ENCODE data around the gene GSK3B.
A peak's percentile ranks its signal among the peaks of the same experiment; 100 is the strongest.

The GSK3B gene

DNA sequence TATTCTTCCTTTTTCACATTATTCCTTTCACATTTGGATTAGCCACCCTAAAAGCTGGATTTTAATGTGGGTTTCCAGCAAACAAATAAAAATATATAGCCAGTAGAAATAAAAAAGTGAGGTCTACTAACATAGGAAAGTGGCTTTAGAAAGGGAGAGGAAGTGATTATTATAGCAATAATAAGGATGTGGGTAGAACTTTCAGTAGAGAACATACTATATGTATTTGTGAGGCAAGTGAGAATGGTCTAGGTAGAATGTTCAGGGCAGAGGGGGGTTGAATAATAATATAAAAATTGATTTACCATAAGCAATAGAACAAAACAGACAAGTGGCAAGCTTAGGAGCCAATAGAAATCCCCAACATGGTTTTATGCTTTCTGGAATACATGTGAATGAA is 223.7 kb downstream of the GSK3B start:
- DNase-seq = no peak

DNA sequence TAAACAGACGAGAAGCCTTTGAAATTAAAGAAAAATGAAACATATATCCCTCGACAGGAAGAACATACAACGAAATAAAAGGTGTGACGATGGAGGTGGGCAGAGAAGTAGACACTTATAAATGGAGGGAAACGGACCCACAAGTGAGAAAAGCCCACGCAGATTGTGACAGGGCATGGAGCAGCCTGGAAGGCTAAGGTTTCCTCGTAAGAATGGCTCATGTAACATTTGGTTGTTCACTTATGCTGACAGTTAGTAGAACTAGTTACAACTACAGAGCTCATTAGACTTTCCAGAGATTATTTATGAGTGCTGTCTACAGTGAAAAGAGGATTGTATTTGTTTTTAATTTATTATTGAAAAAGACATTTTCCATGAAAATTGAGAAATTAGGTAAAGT is 229.8 kb downstream of the GSK3B start:
- no peak for DNase-seq

- DNase-seq = no peak
Measured at GRCh38 chr3:119862616-119863015, 231.6 kb downstream of the GSK3B start.

- no peak for DNase-seq
Measured at GRCh38 chr3:119861681-119862080, 232.6 kb downstream of the GSK3B start.

- no peak for DNase-seq
Measured at GRCh38 chr3:119859728-119860127, 234.5 kb downstream of the GSK3B start.

- no peak for DNase-seq
Measured at GRCh38 chr3:119858957-119859356, 235.3 kb downstream of the GSK3B start.

GRCh38 chr3:119856695-119857094 is 237.6 kb downstream of the GSK3B start:
- DNase-seq = no peak

GRCh38 chr3:119849126-119849525 is 245.1 kb downstream of the GSK3B start:
- DNase-seq = no peak

DNA sequence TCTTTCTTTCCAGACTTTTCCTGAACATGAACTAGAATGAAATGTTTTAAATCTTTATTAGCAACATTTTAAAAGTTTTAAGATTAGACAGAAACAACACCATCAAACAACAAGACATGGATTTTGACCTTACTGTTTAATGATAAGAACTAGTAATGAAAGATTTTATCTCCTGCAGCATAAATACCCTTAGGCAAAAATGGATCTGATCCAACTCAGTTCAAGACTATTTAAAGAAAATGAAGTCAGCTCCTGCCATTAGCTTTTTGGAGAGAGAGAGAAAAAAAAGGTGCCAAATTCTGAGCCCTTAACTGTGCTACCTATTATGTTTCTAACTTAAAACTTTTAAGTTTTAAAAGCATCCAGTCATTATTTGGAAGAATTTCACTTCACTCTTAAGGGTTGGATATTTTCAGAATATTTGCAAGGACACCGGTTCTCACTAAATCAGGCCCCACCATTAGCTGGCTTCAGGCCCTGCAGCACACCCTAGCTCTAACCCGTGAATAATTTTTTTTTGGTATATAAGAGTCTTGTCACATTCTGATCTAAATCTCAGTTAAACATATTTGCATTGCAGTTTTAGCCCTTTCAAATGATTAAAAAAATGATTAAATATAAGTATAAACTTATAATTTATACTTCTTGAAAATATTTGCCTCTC is 252.3 kb downstream of the GSK3B start:
- DNase-seq = no peak

DNA sequence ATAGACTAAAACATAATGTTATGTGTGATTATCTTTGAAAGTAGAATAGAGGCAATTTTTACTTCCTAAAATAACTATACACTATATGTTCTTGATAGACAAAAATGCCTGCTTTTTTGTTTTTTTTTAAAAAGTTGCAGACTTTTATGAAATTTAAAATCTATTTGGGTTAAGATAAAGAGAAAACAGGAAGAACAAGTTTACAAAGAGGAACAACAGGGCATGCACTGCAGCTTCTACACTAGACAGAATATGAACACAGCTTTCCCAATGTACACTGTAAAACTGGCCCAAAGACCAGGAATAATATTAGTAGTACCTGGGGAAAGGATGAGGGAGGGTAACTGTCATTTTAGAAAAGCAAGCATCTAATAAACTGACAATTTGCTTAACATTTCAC is 258.7 kb downstream of the GSK3B start:
- no peak for DNase-seq

DNA sequence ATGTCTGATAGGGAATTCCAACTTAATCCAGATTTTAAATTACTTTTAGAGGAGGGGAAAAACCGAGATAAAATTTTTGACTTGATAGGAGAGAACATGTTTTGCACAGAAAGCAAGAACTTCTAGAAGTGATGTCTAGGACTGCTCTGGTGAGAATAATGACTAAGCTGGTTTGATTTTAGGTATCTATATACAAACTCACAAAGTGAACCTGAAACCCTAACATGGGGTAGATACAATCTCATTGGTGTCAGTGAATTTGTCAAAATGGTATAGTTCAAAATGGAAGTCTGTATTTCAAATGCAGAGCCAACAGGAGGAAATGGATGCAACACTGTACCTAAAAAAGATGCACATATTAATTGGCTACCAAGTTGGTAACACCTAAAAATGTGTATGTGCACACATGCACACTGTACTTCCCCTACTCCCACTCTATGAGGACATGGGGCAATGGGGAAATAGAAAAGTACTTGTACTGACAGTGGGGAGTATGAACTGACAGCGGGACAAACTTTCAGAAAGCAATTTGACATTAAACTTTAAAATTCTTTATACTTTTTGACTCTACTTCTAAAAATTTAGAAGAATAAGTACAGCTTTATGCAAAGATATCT is 259.4 kb downstream of the GSK3B start:
- no peak for DNase-seq

DNA sequence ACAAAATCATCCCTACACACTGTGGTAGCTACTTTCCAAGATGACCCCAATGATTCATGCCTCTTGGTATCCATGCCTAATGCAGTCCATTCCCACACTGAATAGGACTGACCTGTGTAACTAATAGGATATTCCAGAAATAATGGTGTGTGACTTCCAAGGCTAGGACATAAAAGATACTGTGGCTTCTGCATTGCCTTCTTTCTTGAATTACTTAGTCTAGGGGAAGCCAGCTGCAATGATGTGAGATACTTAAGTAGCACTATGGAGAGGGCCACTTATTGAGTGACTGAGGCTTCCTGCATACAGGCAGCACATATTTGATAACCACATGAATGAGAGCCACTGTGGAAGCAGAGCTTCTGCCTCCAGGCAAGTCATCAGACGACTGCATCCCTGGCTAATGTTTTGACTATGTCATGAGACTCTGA is 262.3 kb downstream of the GSK3B start:
- peak; percentile 6 for DNase-seq

DNA sequence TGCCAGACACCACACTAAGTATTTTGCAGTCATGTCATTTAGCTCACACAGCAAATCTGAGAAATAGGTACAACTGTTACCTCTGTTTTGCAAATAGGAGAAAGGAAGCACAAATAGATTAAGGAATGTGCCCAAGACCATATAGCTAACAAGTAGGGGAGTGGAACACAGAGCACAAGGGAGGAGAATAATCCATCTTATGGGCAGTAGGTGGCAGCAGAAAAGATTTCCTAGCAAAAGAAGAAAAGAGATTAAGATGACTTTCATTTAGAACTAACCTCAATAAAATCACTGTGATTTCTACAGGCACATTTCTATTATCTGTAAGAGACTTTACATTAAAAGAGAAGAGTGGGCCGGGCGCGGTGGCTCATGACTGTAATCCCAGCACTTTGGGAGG is 263.2 kb downstream of the GSK3B start:
- no peak for DNase-seq

GRCh38 chr3:119829420-119829819 is 264.8 kb downstream of the GSK3B start:
- no peak for DNase-seq

DNA sequence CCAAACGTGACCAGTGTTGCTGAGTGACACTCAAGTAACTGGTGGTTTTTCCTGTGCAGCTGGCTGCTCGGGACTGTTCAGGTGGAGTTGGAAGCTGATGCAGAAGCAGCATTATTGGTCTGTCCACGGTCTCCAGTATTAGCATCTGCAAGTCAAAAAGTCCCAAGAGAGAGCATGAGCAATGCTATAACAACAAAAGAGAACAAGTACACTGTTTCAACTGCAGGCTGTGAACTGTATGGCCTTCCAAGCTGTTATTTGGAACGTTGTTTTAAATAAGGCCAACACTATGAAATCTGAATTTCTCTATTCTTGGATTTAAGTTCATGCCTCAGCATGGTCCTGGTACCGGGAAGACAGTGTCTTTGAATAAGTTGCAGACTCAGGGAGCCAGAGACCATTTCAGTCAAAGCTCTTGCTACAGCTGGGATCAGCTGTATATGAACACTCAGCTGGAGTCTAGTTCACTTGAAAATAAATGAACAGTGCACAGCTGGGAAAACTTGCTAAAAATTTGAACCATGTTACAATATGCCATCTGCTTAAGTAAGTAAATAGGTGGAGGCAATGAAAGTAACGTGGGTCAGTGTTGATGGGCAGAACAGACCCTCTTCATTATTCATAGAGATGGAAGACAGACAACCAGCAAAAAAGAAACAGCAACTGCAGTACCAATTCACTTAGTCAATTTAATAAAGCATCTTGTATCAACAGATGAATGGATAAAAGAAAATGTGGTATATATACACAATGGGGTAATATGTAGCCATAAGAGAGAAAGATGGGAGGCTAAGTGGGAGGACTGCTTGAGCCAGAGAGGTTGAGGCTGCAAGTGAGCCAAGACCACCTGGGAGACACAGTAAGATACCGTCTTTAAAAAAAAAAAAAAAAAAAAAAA is 267.3 kb downstream of the GSK3B start:
- no peak for DNase-seq

DNA sequence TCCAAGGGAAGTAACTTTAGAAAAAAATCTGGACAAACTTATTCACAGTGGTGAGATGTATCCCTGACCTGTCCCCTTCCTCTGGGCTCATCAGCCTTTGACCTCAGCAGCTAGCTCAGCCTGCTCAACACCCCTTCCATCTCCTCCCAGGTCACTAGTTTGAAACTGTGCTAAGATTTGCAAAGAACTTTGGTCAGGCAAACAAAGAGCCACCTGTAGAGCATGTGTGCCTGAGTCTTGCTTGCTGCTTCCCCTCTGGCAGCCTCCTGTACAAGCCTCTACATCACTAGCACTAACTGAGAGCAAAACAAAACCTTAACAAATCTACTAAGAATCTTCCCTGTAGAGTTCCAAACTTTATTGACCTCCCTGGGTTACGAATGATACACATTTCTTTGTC is 268.4 kb downstream of the GSK3B start:
- DNase-seq = no peak

GRCh38 chr3:119819806-119820205 is 274.4 kb downstream of the GSK3B start:
- DNase-seq = no peak

GRCh38 chr3:119818937-119819336 is 275.3 kb downstream of the GSK3B start:
- DNase-seq = no peak

GRCh38 chr3:119817583-119818363 is 276.5 kb downstream of the GSK3B start:
- no peak for DNase-seq

DNA sequence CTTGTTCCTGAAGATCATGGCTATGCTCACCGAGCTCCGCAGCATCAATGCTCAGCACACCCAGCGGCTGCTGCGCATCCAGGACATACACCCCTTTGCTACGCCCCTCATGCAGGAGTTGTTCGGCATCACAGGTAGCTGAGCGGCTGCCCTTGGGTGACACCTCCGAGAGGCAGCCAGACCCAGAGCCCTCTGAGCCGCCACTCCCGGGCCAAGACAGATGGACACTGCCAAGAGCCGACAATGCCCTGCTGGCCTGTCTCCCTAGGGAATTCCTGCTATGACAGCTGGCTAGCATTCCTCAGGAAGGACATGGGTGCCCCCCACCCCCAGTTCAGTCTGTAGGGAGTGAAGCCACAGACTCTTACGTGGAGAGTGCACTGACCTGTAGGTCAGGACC is 277.2 kb downstream of the GSK3B start:
- no peak for DNase-seq

DNA sequence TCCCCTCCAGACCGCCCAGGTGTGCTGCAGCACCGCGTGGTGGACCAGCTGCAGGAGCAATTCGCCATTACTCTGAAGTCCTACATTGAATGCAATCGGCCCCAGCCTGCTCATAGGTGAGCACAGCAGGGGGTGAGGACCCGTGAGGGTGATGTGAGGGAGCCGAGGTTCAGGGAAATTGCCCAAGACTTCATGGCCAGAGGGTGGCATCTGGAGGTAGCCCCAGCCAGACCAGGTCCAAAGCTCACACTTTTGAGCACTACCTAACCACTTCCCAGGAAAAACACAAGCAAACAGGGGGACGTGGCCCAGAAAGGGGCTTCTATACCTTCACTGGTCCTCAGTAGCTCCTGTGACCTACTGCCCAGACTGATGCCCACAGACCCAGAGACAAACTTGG is 278.5 kb downstream of the GSK3B start:
- no peak for DNase-seq

- DNase-seq = no peak
Measured at GRCh38 chr3:119812491-119813058, 281.7 kb downstream of the GSK3B start.

GRCh38 chr3:119810018-119810435 is 284.2 kb downstream of the GSK3B start:
- no peak for DNase-seq

Data from DMS79 treated with DMSO at 0.1 percent for 48 hours (cell line).